K562 treated with DMSO at 1 percent for 12 hours (cell line): ENCODE results near the gene TTC39C. TPM values are rescaled to one million over a fixed set of nuclear protein-coding genes. Genes with fewer than 3 reads are reported as not detected.

Experiments
- total RNA-seq: library from RNA; unstranded; fragments of 300-600 nt; gene quantifications from 2 replicates; pipeline ENCODE4 v1.2.3, GENCODE V29; 2022; ENCODE audit not compliant: insufficient read depth

The TTC39C gene
- total RNA-seq = 0.27 and 3.7 TPM in 2 replicates

DNA sequence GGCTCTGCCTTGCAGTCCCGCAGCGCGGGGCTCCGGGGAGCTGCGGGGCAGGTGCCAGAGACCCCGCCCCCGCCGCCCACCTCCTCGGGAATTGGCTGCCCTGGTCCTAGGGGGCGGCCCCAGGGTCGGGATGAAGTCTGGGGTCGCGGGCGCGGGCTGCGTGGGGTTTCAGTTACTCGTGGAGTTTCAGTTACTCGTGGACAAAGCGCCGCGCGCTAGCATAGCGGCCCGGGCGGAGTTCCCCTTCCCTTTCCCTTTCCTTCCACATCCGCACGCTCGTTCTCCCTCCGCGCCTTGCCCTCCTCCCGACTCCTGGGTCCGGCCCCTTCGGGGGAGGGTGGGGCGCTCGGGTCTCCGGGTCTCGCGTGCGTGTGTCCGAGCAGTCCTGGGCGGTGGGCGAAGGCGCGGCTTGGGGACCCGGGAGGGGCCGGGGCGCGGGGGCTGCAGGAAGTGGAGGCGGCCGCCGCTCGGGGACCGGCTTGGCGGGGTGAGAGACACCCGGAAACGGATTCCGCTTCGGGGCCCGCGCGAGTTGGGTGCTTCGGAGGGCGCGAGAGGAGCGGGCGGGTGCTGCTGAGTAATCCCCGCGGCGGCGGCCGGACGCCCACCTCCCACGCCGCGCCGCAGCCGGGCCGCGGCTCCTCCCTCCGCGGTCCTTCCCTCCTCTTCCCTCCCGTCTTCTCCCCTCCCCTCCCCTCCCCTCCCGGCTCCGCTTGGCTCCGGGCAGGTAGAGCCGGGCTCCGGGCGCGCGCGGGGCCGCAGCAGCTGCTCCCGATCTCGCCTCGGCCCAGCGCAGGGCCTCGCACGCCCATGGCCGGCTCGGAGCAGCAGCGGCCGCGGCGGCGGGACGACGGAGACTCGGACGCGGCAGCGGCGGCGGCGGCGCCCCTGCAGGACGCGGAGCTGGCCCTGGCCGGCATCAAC is at the start of gene TTC39C:
Gene TTC39C, plus strand, starts transcription at position 693 of the 924 bp plus-strand sequence. Its CDS starts 118 bp downstream, at position 811.

DNA sequence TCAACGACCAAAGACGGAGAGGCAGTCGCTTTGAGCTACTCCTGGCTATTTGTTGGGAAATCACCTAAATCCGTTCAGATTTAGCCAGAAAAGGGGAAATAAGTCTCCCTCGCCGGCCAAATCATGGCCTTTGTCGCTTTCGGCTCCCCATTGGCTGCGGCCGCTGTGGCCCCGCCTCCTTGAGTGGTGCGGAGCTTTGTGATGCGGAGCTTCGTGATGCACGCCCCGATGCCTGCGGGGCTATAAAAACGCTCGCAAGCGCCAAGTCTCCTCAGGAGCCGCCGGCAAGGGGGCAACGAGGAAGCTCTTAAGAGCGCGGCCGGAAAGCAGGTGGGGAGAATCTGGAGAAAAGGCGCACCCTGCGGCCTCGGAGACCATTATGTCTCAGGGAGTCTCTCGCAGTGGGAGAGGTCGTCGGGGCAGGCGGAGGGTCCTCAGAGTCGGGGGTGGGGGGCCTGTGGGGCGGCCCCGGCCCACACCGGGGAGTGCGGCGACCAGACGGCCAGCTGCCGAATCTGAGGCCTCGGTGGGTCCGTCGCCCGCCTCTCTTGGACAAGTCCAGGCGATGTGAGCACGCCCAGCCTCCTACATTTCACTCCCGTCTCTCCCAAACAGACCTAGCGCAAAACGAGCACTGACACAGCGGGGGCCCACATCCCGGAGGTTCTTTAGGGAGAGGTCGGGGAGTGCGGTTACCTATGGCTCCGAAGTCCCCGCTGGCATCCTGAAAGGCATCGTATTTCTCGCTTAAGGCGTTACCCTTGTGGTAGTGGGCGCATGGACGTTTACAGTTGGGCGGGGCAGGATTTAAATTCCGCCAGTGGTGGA is 124.4 kb downstream of the TTC39C start, which contains the start of gene CABYR:
Gene CABYR, plus strand, starts transcription at position 274 of the 828 bp plus-strand sequence. CDS start 4,053 bp downstream, outside the sequence.

Other genes with a start within 250 kb of the TTC39C start
- not detected in 2 replicates for gene CABYR, start 124.3 kb downstream of the TTC39C start, total RNA-seq